Mucosa of descending colon (tissue), 3 donors: Measurements from ENCODE around the gene MMP14. TPM values are rescaled to one million over a fixed set of nuclear protein-coding genes. Genes with fewer than 3 reads are reported as not detected.
A peak's percentile ranks its signal among the peaks of the same experiment; 100 is the strongest.

Source experiments
- ATAC-seq: fragments of 200-7000 bp; cut with Tn5 transposase; one replicate; pipeline ENCODE4 v1.9.1; 2020; ENCODE audit warnings: mild to moderate bottlenecking, moderate library complexity
- DNase-seq, 3 donors: peaks; one replicate each; pipeline ENCODE4 v3.0.0-alpha.2; 2020
- H3K36me3 ChIP-seq: fragments of 200-600 bp; one replicate; pipeline ENCODE4 v1.8.0; 2021; ENCODE audit warnings: low read depth, mild to moderate bottlenecking
- H3K4me1 ChIP-seq: fragments of 200-600 bp; one replicate; pipeline ENCODE4 v1.8.0; 2021; ENCODE audit warnings: low read depth, mild to moderate bottlenecking
- H3K4me3 ChIP-seq: fragments of 200-600 bp; one replicate; pipeline ENCODE4 v1.8.0; 2021; ENCODE audit warnings: mild to moderate bottlenecking
- H3K9me3 ChIP-seq: fragments of 200-600 bp; one replicate; pipeline ENCODE4 v1.8.0; 2021; ENCODE audit warnings: mild to moderate bottlenecking
- intact Hi-C, 2 donors: fragments of 100-400 bp; cut with DNase I in 1 of 2; cut with micrococcal nuclease in 1 of 2; formaldehyde crosslinking; loops; one replicate each; pipeline versions ENCODE4 v1.11.0 to v1.11.1; 2022; cut with DNase I, micrococcal nuclease
- total RNA-seq, 3 donors: library from RNA; stranded (reverse); fragmentation: NEBNext Ultra II Directional in 2 of 3; extraction: Animal tissue kit (Norgen Biotek cat#: 25700) in 2 of 3; gene quantifications; one replicate each; pipeline versions ENCODE4 v1.2.1 to v1.2.4, GENCODE V29; 2021 to 2023
- TF ChIP-seq, protein P1 (sequence below): fragments of 200-600 bp; IDR thresholded peaks from one replicate; pipeline ENCODE4 v1.8.0; 2022; ENCODE audit warnings: antibody characterized with exemption, mild to moderate bottlenecking
- donor health status: DM: no; HTN: no; CAD: no; lungs with moderate emphysema.
- donor health status: DM: no; HTN: no; CAD: no.
- donor health status: DM: no; HTN: yes; CAD: no.

The MMP14 gene
- total RNA-seq, 3 donors from 2014 or later = 48.1 to 161 (median 104) TPM

DNA sequence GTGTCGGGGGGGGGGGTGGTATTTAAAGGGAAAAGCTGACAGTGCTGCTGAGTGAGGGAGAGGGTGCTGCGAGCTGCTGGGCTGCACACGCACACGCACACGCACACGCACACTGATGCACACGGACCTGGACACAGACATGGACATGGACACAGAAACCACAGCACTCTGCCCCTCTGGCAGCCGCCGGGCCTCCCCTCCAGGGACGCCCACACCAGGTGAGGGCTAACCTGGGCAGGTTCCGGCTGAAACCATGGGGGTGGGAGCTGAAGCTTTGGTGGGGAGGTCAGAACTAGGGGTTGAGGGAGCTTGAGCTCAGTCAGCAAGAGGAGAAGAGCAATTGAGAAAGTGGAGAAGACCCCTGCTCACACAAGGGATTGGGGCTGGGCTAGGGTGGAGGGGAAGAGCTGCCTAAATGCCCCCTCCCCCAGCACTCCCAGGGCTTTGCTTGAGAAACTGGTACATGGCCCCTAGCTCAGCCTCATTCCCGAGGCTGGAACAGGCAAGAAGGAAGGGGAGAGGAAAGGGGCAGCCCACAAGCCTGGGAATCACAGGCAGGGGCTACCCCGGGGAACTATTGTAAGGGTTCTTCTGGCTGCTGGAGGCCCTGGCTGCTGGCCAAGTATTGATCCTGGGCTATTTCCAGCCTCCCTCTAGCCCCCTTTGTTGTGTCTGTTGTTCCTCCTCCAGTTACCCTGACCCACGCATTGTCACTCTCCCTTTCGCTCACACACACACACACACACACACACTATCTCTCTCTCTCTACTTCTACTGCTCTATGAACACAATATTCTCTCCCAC is 47.0 kb downstream of the MMP14 start, which contains the start of gene REM2:
Gene REM2, plus strand, starts transcription at position 50 of the 804 bp plus-strand sequence. Its CDS starts 66 bp downstream, at position 116.
- TF ChIP-seq, protein P1, sequence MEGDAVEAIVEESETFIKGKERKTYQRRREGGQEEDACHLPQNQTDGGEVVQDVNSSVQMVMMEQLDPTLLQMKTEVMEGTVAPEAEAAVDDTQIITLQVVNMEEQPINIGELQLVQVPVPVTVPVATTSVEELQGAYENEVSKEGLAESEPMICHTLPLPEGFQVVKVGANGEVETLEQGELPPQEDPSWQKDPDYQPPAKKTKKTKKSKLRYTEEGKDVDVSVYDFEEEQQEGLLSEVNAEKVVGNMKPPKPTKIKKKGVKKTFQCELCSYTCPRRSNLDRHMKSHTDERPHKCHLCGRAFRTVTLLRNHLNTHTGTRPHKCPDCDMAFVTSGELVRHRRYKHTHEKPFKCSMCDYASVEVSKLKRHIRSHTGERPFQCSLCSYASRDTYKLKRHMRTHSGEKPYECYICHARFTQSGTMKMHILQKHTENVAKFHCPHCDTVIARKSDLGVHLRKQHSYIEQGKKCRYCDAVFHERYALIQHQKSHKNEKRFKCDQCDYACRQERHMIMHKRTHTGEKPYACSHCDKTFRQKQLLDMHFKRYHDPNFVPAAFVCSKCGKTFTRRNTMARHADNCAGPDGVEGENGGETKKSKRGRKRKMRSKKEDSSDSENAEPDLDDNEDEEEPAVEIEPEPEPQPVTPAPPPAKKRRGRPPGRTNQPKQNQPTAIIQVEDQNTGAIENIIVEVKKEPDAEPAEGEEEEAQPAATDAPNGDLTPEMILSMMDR = no peak
- no peak within 1 kb of the TSS for H3K4me3 ChIP-seq
- no peak for DNase-seq
- H3K36me3 ChIP-seq = peaks cover 5% of the 10 kb centered on the region
- intact Hi-C loops = no loop called here
- no peaks in the 10 kb centered on the region for H3K9me3 ChIP-seq
- ATAC-seq = no peak
- peaks cover 20% of the 10 kb centered on the region for H3K4me1 ChIP-seq

DNA sequence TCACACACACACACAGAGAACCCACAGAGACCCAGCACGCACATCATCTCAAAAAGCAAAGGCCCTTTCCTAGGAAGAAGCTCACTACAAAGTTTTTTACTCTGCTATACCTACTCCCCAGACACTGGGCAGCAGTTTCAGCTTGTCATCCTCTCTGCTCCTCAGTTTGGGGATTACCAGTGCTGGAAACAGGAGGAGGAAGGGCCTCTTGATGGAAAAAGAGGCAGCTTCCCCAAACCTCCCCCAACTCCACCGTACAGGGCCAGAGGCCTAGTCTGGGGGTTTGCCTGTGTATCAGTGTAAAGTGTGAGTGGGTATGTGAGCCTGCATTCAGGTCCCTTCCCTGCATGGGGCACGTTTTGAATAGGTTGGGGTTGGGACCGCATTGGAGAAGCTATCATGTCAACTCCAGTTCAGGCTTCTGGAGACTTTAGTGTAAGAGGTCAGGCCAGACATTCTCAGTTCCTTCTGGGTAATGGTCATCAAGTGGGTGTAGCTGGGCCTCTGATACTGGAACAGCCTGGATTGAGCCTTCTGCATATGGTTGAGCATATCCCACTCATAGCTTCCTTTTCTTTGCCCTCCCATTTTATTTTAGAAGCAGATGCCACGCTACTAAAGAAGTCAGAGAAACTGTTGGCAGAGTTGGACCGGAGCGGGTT is 47.8 kb downstream of the MMP14 start:
- ATAC-seq (no peak), DNase-seq (no peak)
- intact Hi-C loops = no loop called here
- Histone ChIP-seq H3K4me1 (peaks cover 23% of the 10 kb centered on the region), H3K4me3 (no peak overlapping the region), H3K9me3 (no peaks in the 10 kb centered on the region), H3K36me3 (no peaks in the 10 kb centered on the region)
- TF ChIP-seq, protein P1 = no peak

DNA sequence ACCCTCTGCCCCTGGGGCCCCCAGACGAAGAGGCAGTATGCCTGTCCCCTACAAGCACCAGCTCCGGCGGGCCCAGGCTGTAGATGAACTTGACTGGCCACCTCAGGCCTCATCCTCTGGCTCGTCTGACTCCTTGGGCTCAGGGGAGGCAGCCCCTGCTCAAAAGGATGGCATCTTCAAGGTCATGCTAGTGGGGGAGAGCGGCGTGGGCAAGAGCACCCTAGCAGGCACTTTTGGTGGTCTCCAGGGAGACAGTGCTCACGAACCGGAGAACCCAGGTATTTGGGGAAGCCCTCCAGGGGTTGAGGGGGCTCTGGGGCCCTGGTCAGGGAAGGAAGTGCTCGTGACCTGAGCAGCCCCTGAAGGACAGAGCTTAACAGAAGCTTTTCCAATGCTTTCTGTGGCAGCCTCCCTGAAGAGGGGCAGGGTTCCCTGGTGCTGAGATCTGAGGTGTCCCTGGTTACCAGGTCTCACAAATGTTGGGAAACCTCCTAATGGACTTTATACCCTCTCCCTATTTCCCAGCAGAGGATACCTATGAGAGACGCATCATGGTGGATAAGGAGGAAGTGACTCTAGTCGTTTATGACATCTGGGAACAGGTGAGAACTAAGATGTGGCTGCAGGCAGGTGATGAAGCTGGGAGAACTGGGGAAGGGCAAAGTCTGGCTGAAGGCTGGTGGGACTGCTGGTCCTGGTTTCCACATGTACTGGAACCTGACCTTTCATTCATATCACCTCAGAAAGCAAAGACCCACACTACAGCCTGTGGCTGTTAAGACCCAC is 48.5 kb downstream of the MMP14 start:
- TF ChIP-seq, protein P1 = no peak
- Histone ChIP-seq H3K36me3 (no peaks in the 10 kb centered on the region), H3K9me3 (no peaks in the 10 kb centered on the region), H3K4me3 (no peak overlapping the region), H3K4me1 (peaks cover 23% of the 10 kb centered on the region)
- DNase-seq = no peak
- intact Hi-C loops = no loop called here
- peak; percentile 53 for ATAC-seq

DNA sequence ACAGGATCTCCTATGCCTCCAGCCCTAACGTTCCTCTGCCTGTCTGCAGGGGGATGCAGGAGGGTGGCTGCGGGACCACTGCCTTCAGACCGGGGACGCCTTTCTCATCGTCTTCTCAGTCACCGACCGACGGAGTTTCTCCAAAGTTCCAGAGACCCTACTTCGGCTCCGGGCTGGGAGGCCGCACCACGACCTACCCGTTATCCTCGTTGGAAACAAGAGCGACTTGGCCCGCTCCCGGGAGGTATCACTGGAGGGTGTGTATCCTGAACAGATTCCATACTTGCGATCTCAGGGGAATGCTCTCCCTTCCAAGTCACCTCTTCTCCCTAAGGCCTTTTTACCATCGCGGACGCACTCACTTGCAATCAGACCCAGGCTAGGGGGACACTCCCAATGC is 49.6 kb downstream of the MMP14 start:
- Histone ChIP-seq H3K4me1 (peaks cover 23% of the 10 kb centered on the region), H3K36me3 (no peaks in the 10 kb centered on the region), H3K9me3 (no peaks in the 10 kb centered on the region), H3K4me3 (no peak overlapping the region)
- intact Hi-C loops = no loop called here
- no peak for ATAC-seq
- DNase-seq = peak in 1 of 3 donors; percentile 67
- TF ChIP-seq, protein P1 = no peak

DNA sequence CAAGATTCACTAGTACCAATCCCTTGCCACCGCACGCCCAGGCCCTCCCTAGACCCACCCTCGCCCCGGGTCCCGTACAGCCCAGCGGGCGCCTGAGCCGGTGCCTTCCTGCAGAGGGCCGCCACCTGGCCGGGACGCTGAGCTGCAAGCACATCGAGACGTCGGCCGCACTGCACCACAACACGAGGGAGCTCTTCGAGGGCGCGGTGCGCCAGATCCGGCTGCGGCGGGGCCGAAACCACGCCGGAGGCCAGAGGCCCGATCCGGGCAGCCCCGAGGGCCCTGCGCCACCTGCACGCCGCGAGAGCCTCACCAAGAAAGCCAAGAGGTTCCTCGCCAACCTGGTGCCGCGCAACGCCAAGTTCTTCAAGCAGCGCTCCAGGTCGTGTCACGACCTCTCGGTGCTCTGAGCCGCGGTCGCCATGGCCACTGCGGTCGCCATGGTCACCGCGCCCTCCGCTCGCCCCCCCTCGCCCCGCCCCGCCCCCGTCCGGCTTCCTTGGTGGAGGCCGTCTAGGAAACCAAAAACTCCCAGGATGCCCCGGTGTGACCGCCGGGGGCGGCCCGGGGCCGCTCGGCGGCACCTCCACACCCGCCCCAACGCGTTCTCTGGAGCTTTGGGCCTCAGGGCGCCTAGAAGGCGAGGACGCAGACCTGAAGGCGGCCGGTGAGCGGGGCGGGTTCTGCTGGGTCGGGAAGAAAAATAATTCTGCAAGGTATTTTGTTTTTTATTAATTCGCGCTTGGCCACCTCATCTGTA is 50.3 kb downstream of the MMP14 start:
- ATAC-seq (peak; percentile 79), DNase-seq (peak; percentile 85 to 90 (median 89))
- Histone ChIP-seq H3K4me3 (peak overlapping the region; percentile 30), H3K36me3 (no peaks in the 10 kb centered on the region), H3K4me1 (peaks cover 23% of the 10 kb centered on the region), H3K9me3 (no peaks in the 10 kb centered on the region)
- intact Hi-C loops = no loop called here
- TF ChIP-seq, protein P1 = no peak
